ENCODE data around the gene SAFB. TPM values are rescaled to one million over a fixed set of nuclear protein-coding genes. Genes with fewer than 3 reads are reported as not detected.

Gene SAFB
- total and polyA plus RNA-seq, 5 donors from 2014 or later = 36.9 to 204 (median 54.9) TPM

DNA sequence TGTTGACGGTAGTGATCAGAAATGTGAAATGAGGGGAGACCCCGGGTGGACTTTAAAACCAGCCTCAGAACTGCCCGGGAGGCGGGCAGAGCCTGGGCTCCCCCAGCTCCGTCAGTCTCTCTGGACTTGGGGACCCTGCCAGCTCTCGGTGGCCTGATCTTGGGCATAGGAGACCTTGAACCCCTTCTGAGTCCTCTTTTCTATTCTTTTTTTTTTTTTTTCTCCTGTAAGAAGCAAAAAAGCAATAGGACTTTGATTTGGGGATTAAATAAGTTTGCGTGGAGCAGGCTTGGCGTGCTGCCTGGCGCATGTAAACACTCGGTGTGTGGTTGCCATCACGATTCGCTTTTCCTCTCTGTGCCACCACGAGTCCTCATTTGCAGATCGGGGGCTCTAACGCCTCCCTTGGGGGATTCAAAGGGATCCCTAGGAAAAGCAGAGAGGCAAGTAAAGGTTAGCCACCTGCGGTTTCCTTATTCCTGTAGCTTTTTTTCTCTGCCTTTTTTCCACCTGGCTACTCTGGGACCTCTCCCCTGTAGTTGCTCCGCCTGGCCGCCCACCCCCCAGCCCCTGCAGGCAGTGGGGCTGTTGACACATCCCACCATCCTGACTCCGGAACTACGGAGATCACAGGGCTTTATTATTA, 1.3 kb downstream of the SAFB start:
- peak overlapping the region; percentile 96 for H3K27ac ChIP-seq (ENCODE audit: insufficient read depth, low read length, poor library complexity, severe bottlenecking)
- peaks cover 86% of the 10 kb centered on the region for H3K4me1 ChIP-seq (ENCODE audit: control insufficient read depth, insufficient read depth, low read length, poor library complexity, severe bottlenecking)
- Mint-ChIP-seq H3K4me3 (peak overlapping the region; percentile 93 to 100 (median 98)), H3K36me3 (peaks cover 51% of the 10 kb centered on the region), H3K27me3 (peaks cover 7% of the 10 kb centered on the region), H3K4me1 (peaks cover 6 to 76% (median 59%) of the 10 kb centered on the region in 4 donors), H3K9me3 (no peaks in the 10 kb centered on the region), H3K27ac (peak overlapping the region; percentile 94 to 100 (median 98))
- no peak for ATAC-seq (ENCODE audit: low read depth in 2 of 2)
- H3K36me3 ChIP-seq (ENCODE audit: control insufficient read depth, insufficient read depth, low read length) = peaks cover 46% of the 10 kb centered on the region
- H3K9me3 ChIP-seq (ENCODE audit: control insufficient read depth in 2 of 2, low read length in 2 of 2) = no peaks in the 10 kb centered on the region
- peak overlapping the region; percentile 94 for H3K4me3 ChIP-seq (ENCODE audit: low read depth, low read length)
- no peaks in the 10 kb centered on the region for H3K27me3 ChIP-seq (ENCODE audit: control insufficient read depth, insufficient read depth, low read length)
- peak in 1 of 3 donors; percentile 30 for DNase-seq

DNA sequence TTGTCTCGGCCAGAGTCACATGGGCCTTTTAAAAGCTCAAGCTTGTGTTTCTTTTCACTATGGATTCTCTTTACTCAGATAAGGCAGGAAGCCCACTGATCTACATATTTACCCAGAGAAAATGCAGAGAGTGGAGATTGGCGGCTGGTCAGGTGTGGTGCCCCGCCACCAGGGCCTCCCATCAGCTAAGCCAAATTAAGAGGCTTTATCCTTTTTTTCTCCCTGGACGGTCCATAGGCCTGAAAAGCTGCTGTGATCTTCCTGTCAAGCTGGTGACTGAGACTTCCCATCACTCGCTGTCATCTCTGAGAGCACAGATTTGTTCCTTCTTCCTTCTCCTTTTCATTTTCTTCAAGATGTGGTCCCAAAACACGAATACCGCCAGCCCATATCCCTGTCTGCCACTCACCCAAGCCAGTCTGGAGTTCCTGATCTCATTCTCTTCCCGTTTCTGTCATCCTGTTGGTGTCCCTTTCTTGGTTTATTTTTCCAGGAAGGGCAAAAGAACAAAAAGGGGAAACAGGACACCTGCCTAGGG, 1.9 kb downstream of the SAFB start:
- H3K9me3 ChIP-seq (ENCODE audit: control insufficient read depth in 2 of 2, low read length in 2 of 2) = no peaks in the 10 kb centered on the region

DNA sequence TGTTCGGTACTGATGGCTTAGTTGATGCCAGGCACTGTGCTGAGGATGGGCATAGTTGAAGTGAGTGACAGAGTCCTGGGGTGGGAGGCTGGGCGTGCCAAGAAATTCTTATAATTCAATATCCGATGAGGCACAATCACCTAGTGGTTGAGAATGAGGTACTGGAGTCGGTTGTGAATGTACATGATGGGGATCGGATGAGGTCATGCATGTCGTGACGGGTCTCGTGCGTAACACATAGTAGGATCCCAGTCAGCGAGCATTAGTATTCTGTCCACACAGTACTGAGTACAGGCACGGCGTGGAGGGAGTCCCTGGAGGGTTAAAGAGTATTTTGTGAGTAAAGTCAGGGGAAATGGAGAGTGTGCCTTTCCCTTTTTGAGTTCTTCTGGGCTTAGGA, 2.8 kb downstream of the SAFB start:
- DNase-seq (no peak), ATAC-seq (ENCODE audit: low read depth in 2 of 2) (no peak)
- Histone ChIP-seq H3K9me3 (ENCODE audit: control insufficient read depth in 2 of 2, low read length in 2 of 2) (no peaks in the 10 kb centered on the region), H3K36me3 (ENCODE audit: control insufficient read depth, insufficient read depth, low read length) (peaks cover 50% of the 10 kb centered on the region), H3K4me1 (ENCODE audit: control insufficient read depth, insufficient read depth, low read length, poor library complexity, severe bottlenecking) (peaks cover 84% of the 10 kb centered on the region), H3K27me3 (ENCODE audit: control insufficient read depth, insufficient read depth, low read length) (no peaks in the 10 kb centered on the region), H3K27ac (ENCODE audit: insufficient read depth, low read length, poor library complexity, severe bottlenecking) (peak overlapping the region; percentile 6), H3K4me3 (ENCODE audit: low read depth, low read length) (peak overlapping the region; percentile 94)
- Mint-ChIP-seq H3K27ac (peak overlapping the region; percentile 94 to 100 (median 98)), H3K4me1 (peaks cover 5 to 76% (median 58%) of the 10 kb centered on the region in 4 donors), H3K36me3 (peaks cover 50% of the 10 kb centered on the region), H3K27me3 (peaks cover 7% of the 10 kb centered on the region), H3K9me3 (no peaks in the 10 kb centered on the region), H3K4me3 (peak overlapping the region; percentile 93 to 100 (median 98))

More for the DNA sequence above, 1.9 kb downstream of the SAFB start:
- Histone ChIP-seq H3K27ac (ENCODE audit: insufficient read depth, low read length, poor library complexity, severe bottlenecking) (peak overlapping the region; percentile 96), H3K36me3 (ENCODE audit: control insufficient read depth, insufficient read depth, low read length) (peaks cover 52% of the 10 kb centered on the region), H3K4me3 (ENCODE audit: low read depth, low read length) (peak overlapping the region; percentile 94), H3K4me1 (ENCODE audit: control insufficient read depth, insufficient read depth, low read length, poor library complexity, severe bottlenecking) (peaks cover 87% of the 10 kb centered on the region), H3K27me3 (ENCODE audit: control insufficient read depth, insufficient read depth, low read length) (no peaks in the 10 kb centered on the region)
- peaks cover 7% of the 10 kb centered on the region for H3K27me3 Mint-ChIP-seq
- DNase-seq (peak in 1 of 3 donors; percentile 17), ATAC-seq (ENCODE audit: low read depth in 2 of 2) (no peak)
- H3K4me1 Mint-ChIP-seq = peaks cover 5 to 78% (median 61%) of the 10 kb centered on the region in 4 donors
- no peaks in the 10 kb centered on the region for H3K9me3 Mint-ChIP-seq
- H3K4me3 Mint-ChIP-seq = peak overlapping the region; percentile 93 to 100 (median 98)
- peaks cover 57% of the 10 kb centered on the region for H3K36me3 Mint-ChIP-seq
- H3K27ac Mint-ChIP-seq = peak overlapping the region; percentile 94 to 100 (median 98)

DNA sequence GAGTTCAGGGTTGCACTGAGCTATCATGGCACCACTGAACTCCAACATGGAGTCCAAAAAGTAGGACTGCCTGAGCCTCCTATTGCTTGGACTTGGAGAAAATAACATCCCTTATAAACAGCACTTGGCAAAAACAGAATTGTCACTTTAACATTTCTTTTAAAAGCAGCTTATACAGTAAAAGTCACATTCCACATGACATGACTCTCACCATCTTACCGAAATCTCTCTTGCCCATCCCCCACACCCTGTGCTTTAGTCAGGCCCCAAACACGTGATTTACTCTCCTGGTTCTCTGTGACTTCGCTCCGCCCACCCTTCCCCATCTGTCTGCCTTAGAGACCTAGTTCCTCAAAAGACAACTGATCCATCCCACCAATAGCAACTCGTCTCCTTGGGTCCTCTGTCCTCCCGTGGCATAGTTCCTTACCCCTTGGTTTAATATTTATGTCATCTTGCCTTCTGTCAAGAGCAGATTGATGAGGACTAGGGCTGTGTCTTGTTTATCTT, 4.6 kb downstream of the SAFB start:
- Histone ChIP-seq H3K36me3 (ENCODE audit: control insufficient read depth, insufficient read depth, low read length) (peaks cover 53% of the 10 kb centered on the region), H3K9me3 (ENCODE audit: control insufficient read depth in 2 of 2, low read length in 2 of 2) (no peaks in the 10 kb centered on the region), H3K27ac (ENCODE audit: insufficient read depth, low read length, poor library complexity, severe bottlenecking) (no peak overlapping the region), H3K27me3 (ENCODE audit: control insufficient read depth, insufficient read depth, low read length) (no peaks in the 10 kb centered on the region), H3K4me3 (ENCODE audit: low read depth, low read length) (no peak overlapping the region), H3K4me1 (ENCODE audit: control insufficient read depth, insufficient read depth, low read length, poor library complexity, severe bottlenecking) (peaks cover 84% of the 10 kb centered on the region)
- Mint-ChIP-seq H3K36me3 (peaks cover 51% of the 10 kb centered on the region), H3K4me3 (peak overlapping the region in 3 of 4 donors; percentile 22 to 70 (median 70)), H3K27me3 (peaks cover 7% of the 10 kb centered on the region), H3K9me3 (no peaks in the 10 kb centered on the region), H3K27ac (peak overlapping the region; percentile 12 to 89 (median 63)), H3K4me1 (peaks cover 18 to 84% (median 68%) of the 10 kb centered on the region in 4 donors)
- DNase-seq = peak in 1 of 3 donors; percentile 56
- no peak for ATAC-seq (ENCODE audit: low read depth in 2 of 2)

DNA sequence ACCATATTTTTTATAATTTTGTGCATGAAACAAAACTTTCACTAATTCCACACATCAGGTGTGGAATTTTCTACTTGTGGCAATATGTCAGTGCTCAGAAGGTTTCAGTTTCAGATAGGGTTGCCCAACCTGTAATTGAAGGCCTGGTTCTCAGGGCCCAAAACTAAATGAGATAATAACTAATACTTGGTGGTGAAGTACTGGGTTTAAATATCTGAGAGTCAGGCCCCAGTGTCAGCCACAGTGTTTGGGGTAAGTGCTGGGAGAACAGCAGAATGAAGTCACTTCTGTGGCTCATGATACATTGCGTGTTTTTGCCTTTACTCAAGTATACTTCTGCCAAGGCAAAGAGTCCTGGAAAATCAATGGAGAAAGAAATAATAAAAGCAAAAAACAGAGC, 5.6 kb downstream of the SAFB start:
- no peak for ATAC-seq (ENCODE audit: low read depth in 2 of 2)
- Mint-ChIP-seq H3K4me3 (peak overlapping the region; percentile 27 to 70 (median 46)), H3K9me3 (no peaks in the 10 kb centered on the region), H3K27ac (peak overlapping the region in 1 of 3 donors; percentile 65), H3K36me3 (peaks cover 46% of the 10 kb centered on the region), H3K4me1 (peaks cover 20 to 91% (median 71%) of the 10 kb centered on the region in 4 donors), H3K27me3 (no peaks in the 10 kb centered on the region)
- Histone ChIP-seq H3K9me3 (ENCODE audit: control insufficient read depth in 2 of 2, low read length in 2 of 2) (no peaks in the 10 kb centered on the region), H3K36me3 (ENCODE audit: control insufficient read depth, insufficient read depth, low read length) (peaks cover 56% of the 10 kb centered on the region), H3K27me3 (ENCODE audit: control insufficient read depth, insufficient read depth, low read length) (no peaks in the 10 kb centered on the region), H3K4me1 (ENCODE audit: control insufficient read depth, insufficient read depth, low read length, poor library complexity, severe bottlenecking) (peaks cover 83% of the 10 kb centered on the region), H3K4me3 (ENCODE audit: low read depth, low read length) (peak overlapping the region; percentile 21), H3K27ac (ENCODE audit: insufficient read depth, low read length, poor library complexity, severe bottlenecking) (peak overlapping the region; percentile 9)
- DNase-seq = peak in 1 of 3 donors; percentile 34

DNA sequence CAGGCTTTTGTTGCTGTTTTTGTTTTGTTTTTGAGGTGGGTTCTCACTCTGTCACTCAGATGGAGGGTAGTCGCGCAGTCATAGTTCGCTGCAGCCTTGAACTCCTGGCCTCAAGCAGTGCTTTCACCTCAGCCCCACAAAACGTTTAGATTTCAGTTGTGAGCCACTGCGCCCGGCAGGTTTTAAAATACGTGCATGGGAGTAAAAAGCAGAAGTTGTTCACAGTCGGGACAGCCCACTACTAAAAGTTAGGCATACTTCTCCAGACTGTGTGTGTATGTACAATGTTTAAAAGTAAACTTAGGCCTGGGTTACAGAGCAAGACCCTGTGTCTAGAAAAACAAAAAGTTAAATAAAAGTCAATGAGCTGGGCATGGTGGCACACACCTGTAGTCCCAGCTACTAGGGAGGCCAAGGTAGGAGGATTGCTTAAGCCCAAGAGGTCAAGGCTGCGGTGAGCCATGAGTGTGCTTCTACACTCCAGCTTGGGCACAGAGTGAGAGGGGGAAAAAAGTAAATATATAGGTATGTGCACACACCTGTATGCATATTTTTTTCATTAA, 6.1 kb downstream of the SAFB start:
- H3K27me3 ChIP-seq (ENCODE audit: control insufficient read depth, insufficient read depth, low read length) = no peaks in the 10 kb centered on the region
- H3K36me3 ChIP-seq (ENCODE audit: control insufficient read depth, insufficient read depth, low read length) = peaks cover 59% of the 10 kb centered on the region
- no peaks in the 10 kb centered on the region for H3K27me3 Mint-ChIP-seq
- H3K4me1 Mint-ChIP-seq = peaks cover 21 to 91% (median 74%) of the 10 kb centered on the region in 4 donors
- peak overlapping the region in 2 of 3 donors; percentile 36 to 65 for H3K27ac Mint-ChIP-seq
- H3K9me3 ChIP-seq (ENCODE audit: control insufficient read depth in 2 of 2, low read length in 2 of 2) = no peaks in the 10 kb centered on the region
- peak overlapping the region in 3 of 4 donors; percentile 43 to 70 (median 50) for H3K4me3 Mint-ChIP-seq
- H3K27ac ChIP-seq (ENCODE audit: insufficient read depth, low read length, poor library complexity, severe bottlenecking) = no peak overlapping the region
- peaks cover 77% of the 10 kb centered on the region for H3K4me1 ChIP-seq (ENCODE audit: control insufficient read depth, insufficient read depth, low read length, poor library complexity, severe bottlenecking)
- H3K9me3 Mint-ChIP-seq = no peaks in the 10 kb centered on the region
- peaks cover 46% of the 10 kb centered on the region for H3K36me3 Mint-ChIP-seq
- peak overlapping the region; percentile 21 for H3K4me3 ChIP-seq (ENCODE audit: low read depth, low read length)
- no peak for DNase-seq
- peak in 1 of 2 donors; percentile 43 for ATAC-seq (ENCODE audit: low read depth in 2 of 2)

DNA sequence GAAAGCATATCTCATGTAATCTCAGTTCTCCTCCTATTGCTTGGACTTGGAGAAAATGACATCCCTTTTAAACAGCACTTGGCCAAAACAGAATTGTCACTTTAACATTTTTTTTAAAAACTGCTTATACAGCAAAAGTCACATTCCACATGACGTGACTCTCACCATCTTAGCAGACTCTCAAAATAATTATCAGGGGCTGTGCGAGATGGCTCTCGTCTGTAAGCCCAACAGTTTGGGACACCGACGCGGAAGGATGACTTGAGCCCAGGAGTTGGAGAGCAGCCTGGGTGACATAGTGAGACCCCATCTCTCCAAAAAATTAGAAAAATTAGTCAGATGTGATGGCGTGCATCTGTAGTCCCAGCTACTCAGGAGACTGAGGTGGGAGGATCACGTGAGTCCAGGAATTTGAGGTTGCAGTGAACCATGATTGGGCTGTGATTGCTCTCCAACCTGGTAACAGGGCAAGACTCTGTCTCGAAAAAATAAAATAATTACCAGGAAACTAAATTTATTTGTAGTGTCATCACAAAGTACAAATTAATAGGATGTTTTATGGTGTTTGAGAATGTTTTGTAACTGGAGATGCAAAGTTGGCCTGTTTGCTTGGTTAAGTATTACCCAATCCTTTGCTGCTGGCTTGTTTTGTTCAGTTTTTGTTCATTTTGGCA, 8.8 kb downstream of the SAFB start:
- Mint-ChIP-seq H3K27me3 (no peaks in the 10 kb centered on the region), H3K27ac (peak overlapping the region in 2 of 3 donors; percentile 33 to 63), H3K9me3 (no peaks in the 10 kb centered on the region), H3K36me3 (peaks cover 27% of the 10 kb centered on the region), H3K4me1 (peaks cover 26 to 89% (median 65%) of the 10 kb centered on the region in 4 donors), H3K4me3 (peak overlapping the region; percentile 1 to 75 (median 58))
- Histone ChIP-seq H3K36me3 (ENCODE audit: control insufficient read depth, insufficient read depth, low read length) (peaks cover 56% of the 10 kb centered on the region), H3K27ac (ENCODE audit: insufficient read depth, low read length, poor library complexity, severe bottlenecking) (no peak overlapping the region), H3K4me1 (ENCODE audit: control insufficient read depth, insufficient read depth, low read length, poor library complexity, severe bottlenecking) (peaks cover 50% of the 10 kb centered on the region), H3K27me3 (ENCODE audit: control insufficient read depth, insufficient read depth, low read length) (no peaks in the 10 kb centered on the region), H3K9me3 (ENCODE audit: control insufficient read depth in 2 of 2, low read length in 2 of 2) (no peaks in the 10 kb centered on the region), H3K4me3 (ENCODE audit: low read depth, low read length) (no peak overlapping the region)
- ATAC-seq (ENCODE audit: low read depth in 2 of 2) (no peak), DNase-seq (no peak)

Data from CD4-positive, CD25-positive, alpha-beta regulatory T cell (primary cell).